T-helper 1 cell treated with Interleukin-12 subunit alpha and Interleukin-12 subunit beta and Interleukin-4 antibody, amounts not matched to agents 30 μg/mL and 1 μg/mL, for 36 hours (primary cell): ENCODE measurements around the gene TAS2R13.

Source experiments
- H3K27ac Mint-ChIP-seq: one replicate; pipeline ENCODE4 v1.8.0; 2021; ENCODE audit warnings: mild to moderate bottlenecking, mixed read lengths
- H3K27me3 Mint-ChIP-seq: one replicate; pipeline ENCODE4 v1.8.0; 2021; ENCODE audit warnings: low read depth, mixed read lengths
- H3K36me3 Mint-ChIP-seq: one replicate; pipeline ENCODE4 v1.8.0; 2021; ENCODE audit warnings: low read depth, mixed read lengths
- H3K4me1 Mint-ChIP-seq: one replicate; pipeline ENCODE4 v1.8.0; 2021; ENCODE audit warnings: low read depth, mixed read lengths
- H3K4me3 Mint-ChIP-seq: one replicate; pipeline ENCODE4 v1.8.0; 2021; ENCODE audit warnings: mild to moderate bottlenecking, moderate library complexity, mixed read lengths
- H3K9me3 Mint-ChIP-seq: one replicate; pipeline ENCODE4 v1.8.0; 2021; ENCODE audit warnings: mixed read lengths

TAS2R13 gene

GRCh38 chr12:10909462-10909861, at the start of gene TAS2R13:
Gene TAS2R13, minus strand, starts transcription at chr12:10909562. Its CDS starts 264 bp downstream, at chr12:10909298.
- Mint-ChIP-seq H3K27me3 (no peaks in the 10 kb centered on the region), H3K4me1 (no peaks in the 10 kb centered on the region), H3K27ac (no peak within 1 kb of the TSS), H3K36me3 (peaks cover 2% of the 10 kb centered on the region), H3K4me3 (no peak within 1 kb of the TSS), H3K9me3 (peaks cover 8% of the 10 kb centered on the region)

GRCh38 chr12:10957741-10958140, 48.4 kb upstream of the TAS2R13 start:
- H3K27ac Mint-ChIP-seq, result no peak overlapping the region

GRCh38 chr12:10956085-10956484, 46.7 kb upstream of the TAS2R13 start:
- Mint-ChIP-seq H3K27ac (no peak overlapping the region), H3K9me3 (peaks cover 22% of the 10 kb centered on the region), H3K4me1 (peaks cover 20% of the 10 kb centered on the region), H3K4me3 (no peak overlapping the region), H3K27me3 (peaks cover 7% of the 10 kb centered on the region), H3K36me3 (peaks cover 17% of the 10 kb centered on the region)

More at GRCh38 chr12:10957741-10958140, 48.4 kb upstream of the TAS2R13 start:
- no peak overlapping the region for H3K4me3 Mint-ChIP-seq
- H3K36me3 Mint-ChIP-seq, result peaks cover 16% of the 10 kb centered on the region
- H3K27me3 Mint-ChIP-seq, result peaks cover 7% of the 10 kb centered on the region
- peaks cover 20% of the 10 kb centered on the region for H3K4me1 Mint-ChIP-seq
- H3K9me3 Mint-ChIP-seq, result peaks cover 21% of the 10 kb centered on the region

- Mint-ChIP-seq H3K9me3 (peaks cover 42% of the 10 kb centered on the region), H3K36me3 (peaks cover 21% of the 10 kb centered on the region), H3K27ac (no peak overlapping the region), H3K4me1 (peaks cover 8% of the 10 kb centered on the region), H3K4me3 (no peak overlapping the region), H3K27me3 (peaks cover 7% of the 10 kb centered on the region)
Observed at GRCh38 chr12:10952645-10953044, 43.3 kb upstream of the TAS2R13 start.

- H3K4me1 Mint-ChIP-seq, result peaks cover 9% of the 10 kb centered on the region
- H3K27me3 Mint-ChIP-seq, result no peaks in the 10 kb centered on the region
- no peak overlapping the region for H3K4me3 Mint-ChIP-seq
- H3K9me3 Mint-ChIP-seq, result peaks cover 19% of the 10 kb centered on the region
- H3K36me3 Mint-ChIP-seq, result peaks cover 18% of the 10 kb centered on the region
- H3K27ac Mint-ChIP-seq, result no peak overlapping the region
Observed at GRCh38 chr12:10943167-10943566, 33.8 kb upstream of the TAS2R13 start.

GRCh38 chr12:10941916-10942607, 32.7 kb upstream of the TAS2R13 start:
- Mint-ChIP-seq H3K4me1 (peaks cover 9% of the 10 kb centered on the region), H3K9me3 (peaks cover 8% of the 10 kb centered on the region), H3K27ac (no peak overlapping the region), H3K4me3 (no peak overlapping the region), H3K36me3 (peaks cover 8% of the 10 kb centered on the region), H3K27me3 (no peaks in the 10 kb centered on the region)

GRCh38 chr12:10941369-10941768, 32.0 kb upstream of the TAS2R13 start:
- peaks cover 4% of the 10 kb centered on the region for H3K36me3 Mint-ChIP-seq
- peaks cover 1% of the 10 kb centered on the region for H3K9me3 Mint-ChIP-seq
- no peaks in the 10 kb centered on the region for H3K27me3 Mint-ChIP-seq
- no peak overlapping the region for H3K27ac Mint-ChIP-seq
- H3K4me1 Mint-ChIP-seq, result peaks cover 9% of the 10 kb centered on the region
- H3K4me3 Mint-ChIP-seq, result no peak overlapping the region

GRCh38 chr12:10940389-10940788, 31.0 kb upstream of the TAS2R13 start:
- H3K4me3 Mint-ChIP-seq, result no peak overlapping the region
- H3K27ac Mint-ChIP-seq, result no peak overlapping the region
- H3K4me1 Mint-ChIP-seq, result peaks cover 9% of the 10 kb centered on the region
- H3K27me3 Mint-ChIP-seq, result no peaks in the 10 kb centered on the region
- peaks cover 3% of the 10 kb centered on the region for H3K36me3 Mint-ChIP-seq
- H3K9me3 Mint-ChIP-seq, result no peaks in the 10 kb centered on the region

- Mint-ChIP-seq H3K9me3 (no peaks in the 10 kb centered on the region), H3K27ac (no peak within 1 kb of the TSS), H3K4me1 (peaks cover 9% of the 10 kb centered on the region), H3K4me3 (no peak within 1 kb of the TSS), H3K36me3 (no peaks in the 10 kb centered on the region), H3K27me3 (no peaks in the 10 kb centered on the region)
Observed at GRCh38 chr12:10939163-10939562, 29.8 kb upstream of the TAS2R13 start, which contains the start of gene TAS2R14. Gene TAS2R14, minus strand, starts transcription at chr12:10939263. Its CDS starts 56 bp downstream, at chr12:10939207.

- H3K4me3 Mint-ChIP-seq, result no peak overlapping the region
- no peaks in the 10 kb centered on the region for H3K27me3 Mint-ChIP-seq
- no peak overlapping the region for H3K27ac Mint-ChIP-seq
- no peaks in the 10 kb centered on the region for H3K36me3 Mint-ChIP-seq
- H3K4me1 Mint-ChIP-seq, result peaks cover under 1% of the 10 kb centered on the region
- no peaks in the 10 kb centered on the region for H3K9me3 Mint-ChIP-seq
Observed at GRCh38 chr12:10936506-10936905, 27.1 kb upstream of the TAS2R13 start.

- Mint-ChIP-seq H3K4me1 (no peaks in the 10 kb centered on the region), H3K9me3 (no peaks in the 10 kb centered on the region), H3K27me3 (no peaks in the 10 kb centered on the region), H3K27ac (no peak within 1 kb of the TSS), H3K4me3 (no peak within 1 kb of the TSS), H3K36me3 (no peaks in the 10 kb centered on the region)
Observed at GRCh38 chr12:10928746-10929286, 19.5 kb upstream of the TAS2R13 start, which contains the start of gene PRH2. Gene PRH2, plus strand, starts transcription at chr12:10929236. Its CDS starts 38 bp downstream, at chr12:10929274.

GRCh38 chr12:10926269-10926668, 16.9 kb upstream of the TAS2R13 start:
- Mint-ChIP-seq H3K9me3 (no peaks in the 10 kb centered on the region), H3K27ac (no peak overlapping the region), H3K36me3 (no peaks in the 10 kb centered on the region), H3K4me1 (no peaks in the 10 kb centered on the region), H3K4me3 (no peak overlapping the region), H3K27me3 (no peaks in the 10 kb centered on the region)

- Mint-ChIP-seq H3K4me1 (no peaks in the 10 kb centered on the region), H3K36me3 (no peaks in the 10 kb centered on the region), H3K27me3 (no peaks in the 10 kb centered on the region), H3K27ac (no peak overlapping the region), H3K4me3 (no peak overlapping the region), H3K9me3 (no peaks in the 10 kb centered on the region)
Observed at GRCh38 chr12:10919809-10920208, 10.4 kb upstream of the TAS2R13 start.

- Mint-ChIP-seq H3K27me3 (no peaks in the 10 kb centered on the region), H3K4me1 (no peaks in the 10 kb centered on the region), H3K27ac (no peak overlapping the region), H3K36me3 (peaks cover 2% of the 10 kb centered on the region), H3K4me3 (no peak overlapping the region), H3K9me3 (no peaks in the 10 kb centered on the region)
Observed at GRCh38 chr12:10910380-10910779, 1.0 kb upstream of the TAS2R13 start.

GRCh38 chr12:10904686-10905085, 4.7 kb downstream of the TAS2R13 start:
- Mint-ChIP-seq H3K27ac (no peak overlapping the region), H3K36me3 (peaks cover 3% of the 10 kb centered on the region), H3K4me1 (no peaks in the 10 kb centered on the region), H3K4me3 (no peak overlapping the region), H3K27me3 (no peaks in the 10 kb centered on the region), H3K9me3 (peaks cover 29% of the 10 kb centered on the region)
